Choroid plexus epithelial cell (primary cell): ENCODE measurements around the gene MTMR12.
A peak's percentile ranks its signal among the peaks of the same experiment; 100 is the strongest.

Experiments
- DNase-seq: peaks from one replicate; pipeline ENCODE4 v3.0.0-alpha.2; 2010; ENCODE audit warnings: low read depth
- H3K4me3 ChIP-seq: 2 replicates; pipeline ENCODE4 v1.5.1; 2011; ENCODE audit warnings: low read depth, mild to moderate bottlenecking, control low read depth, low read length, moderate library complexity
- CTCF ChIP-seq: conservative IDR thresholded peaks from 2 replicates; pipeline ENCODE4 v1.5.1; 2011; ENCODE audit warnings: low read depth, mild to moderate bottlenecking, control low read depth, inconsistent platforms, low read length, moderate library complexity

The MTMR12 gene

GRCh38 chr5:32259033-32259432 is 53.7 kb downstream of the MTMR12 start:
- no peak for TF ChIP-seq CTCF
- no peak overlapping the region for H3K4me3 ChIP-seq
- peak; percentile 11 for DNase-seq

GRCh38 chr5:32258424-32258823 is 54.3 kb downstream of the MTMR12 start:
- DNase-seq = no peak

GRCh38 chr5:32255540-32255900 is 57.2 kb downstream of the MTMR12 start:
- DNase-seq = no peak
- no peak for TF ChIP-seq CTCF
- no peak overlapping the region for H3K4me3 ChIP-seq

More at GRCh38 chr5:32258424-32258823, 54.3 kb downstream of the MTMR12 start:
- no peak for TF ChIP-seq CTCF
- H3K4me3 ChIP-seq = no peak overlapping the region

- H3K4me3 ChIP-seq = no peak overlapping the region
- TF ChIP-seq CTCF = no peak
- DNase-seq = no peak
These were observed 57.7 kb downstream of the MTMR12 start for GRCh38 chr5:32254881-32255539.

GRCh38 chr5:32251871-32252458 is 60.8 kb downstream of the MTMR12 start:
- TF ChIP-seq CTCF = no peak
- no peak for DNase-seq

GRCh38 chr5:32249668-32250067 is 63.1 kb downstream of the MTMR12 start:
- no peak overlapping the region for H3K4me3 ChIP-seq
- no peak for TF ChIP-seq CTCF
- no peak for DNase-seq

More at GRCh38 chr5:32251871-32252458, 60.8 kb downstream of the MTMR12 start:
- H3K4me3 ChIP-seq = no peak overlapping the region

- DNase-seq = no peak
- no peak for TF ChIP-seq CTCF
- no peak overlapping the region for H3K4me3 ChIP-seq
These were observed 67.0 kb downstream of the MTMR12 start for GRCh38 chr5:32245742-32246141.
